22Rv1 (cell line): Measurements from ENCODE around the gene PPP1R37.

ENCODE experiments used
- H3K27ac ChIP-seq: fragments of 450-650 bp; 2 replicates; pipeline ENCODE4 v1.5.1; 2017
- ZFX ChIP-seq: fragments of 450-650 bp; IDR thresholded peaks from 2 replicates; pipeline ENCODE4 v1.6.1; 2017; ENCODE audit warnings: antibody characterized with exemption, borderline replicate concordance
- TF ChIP-seq, protein P1 (sequence below): fragments of 450-650 bp; IDR thresholded peaks from 2 replicates; pipeline ENCODE4 v1.5.1; 2017; ENCODE audit warnings: mild to moderate bottlenecking

Gene PPP1R37

GRCh38 chr19:45177817-45178261 is 84.9 kb downstream of the PPP1R37 start, which contains the start of gene TRAPPC6A:
Gene TRAPPC6A (minus strand): TSS chr19:45178237. CDS start chr19:45178218, 19 bp downstream.
- peak within 1 kb of the TSS; percentile 95 for H3K27ac ChIP-seq
- TF ChIP-seq ZFX: no peak
- TF ChIP-seq, protein P1, sequence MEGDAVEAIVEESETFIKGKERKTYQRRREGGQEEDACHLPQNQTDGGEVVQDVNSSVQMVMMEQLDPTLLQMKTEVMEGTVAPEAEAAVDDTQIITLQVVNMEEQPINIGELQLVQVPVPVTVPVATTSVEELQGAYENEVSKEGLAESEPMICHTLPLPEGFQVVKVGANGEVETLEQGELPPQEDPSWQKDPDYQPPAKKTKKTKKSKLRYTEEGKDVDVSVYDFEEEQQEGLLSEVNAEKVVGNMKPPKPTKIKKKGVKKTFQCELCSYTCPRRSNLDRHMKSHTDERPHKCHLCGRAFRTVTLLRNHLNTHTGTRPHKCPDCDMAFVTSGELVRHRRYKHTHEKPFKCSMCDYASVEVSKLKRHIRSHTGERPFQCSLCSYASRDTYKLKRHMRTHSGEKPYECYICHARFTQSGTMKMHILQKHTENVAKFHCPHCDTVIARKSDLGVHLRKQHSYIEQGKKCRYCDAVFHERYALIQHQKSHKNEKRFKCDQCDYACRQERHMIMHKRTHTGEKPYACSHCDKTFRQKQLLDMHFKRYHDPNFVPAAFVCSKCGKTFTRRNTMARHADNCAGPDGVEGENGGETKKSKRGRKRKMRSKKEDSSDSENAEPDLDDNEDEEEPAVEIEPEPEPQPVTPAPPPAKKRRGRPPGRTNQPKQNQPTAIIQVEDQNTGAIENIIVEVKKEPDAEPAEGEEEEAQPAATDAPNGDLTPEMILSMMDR: no peak

DNA sequence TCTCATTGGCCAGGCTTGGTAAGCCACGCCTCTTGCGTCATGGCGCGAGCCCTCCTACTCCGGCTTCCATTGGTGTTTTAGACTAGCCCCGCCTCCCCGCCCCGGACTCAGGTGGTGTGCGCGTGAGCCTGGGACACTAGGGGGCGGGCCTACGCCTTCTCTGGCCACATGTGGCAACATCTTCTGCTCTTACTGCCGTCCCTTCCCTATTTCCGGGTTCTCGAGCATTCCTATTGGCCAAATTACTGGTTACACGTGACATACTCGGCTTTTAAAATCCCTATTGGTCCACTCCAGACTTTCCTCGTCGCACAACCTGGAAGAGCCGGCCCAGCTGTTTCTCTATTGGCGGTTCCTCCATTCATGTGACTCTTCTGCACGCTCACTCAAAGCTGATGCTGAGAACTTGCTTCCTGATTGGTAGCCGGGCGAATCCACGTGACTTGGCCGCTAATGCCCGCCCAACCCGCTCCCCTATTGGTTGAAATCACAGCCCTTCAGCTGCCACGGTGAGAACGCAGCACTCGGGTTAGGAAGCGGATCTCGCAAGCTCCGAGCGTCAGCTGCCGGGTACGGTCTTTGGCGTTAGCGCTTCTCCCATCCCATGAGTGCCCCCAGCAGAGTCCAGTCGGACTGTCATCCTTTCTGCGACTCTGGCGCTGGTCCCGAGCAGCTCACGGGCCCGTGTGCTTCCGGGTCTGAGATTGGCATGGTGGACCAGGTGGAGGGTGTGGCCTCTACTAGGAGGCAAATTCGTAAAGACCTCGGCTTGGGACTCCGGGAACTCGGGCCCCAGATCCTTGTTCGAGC is 85.5 kb downstream of the PPP1R37 start, which contains the start of gene BLOC1S3:
Gene BLOC1S3 (plus strand): TSS at position 523 of the 810 bp plus-strand sequence. CDS start 513 bp downstream, outside the sequence.
- TF ChIP-seq, protein P1: peak; percentile 50
- no peak for TF ChIP-seq ZFX
- H3K27ac ChIP-seq: peak within 1 kb of the TSS; percentile 95

DNA sequence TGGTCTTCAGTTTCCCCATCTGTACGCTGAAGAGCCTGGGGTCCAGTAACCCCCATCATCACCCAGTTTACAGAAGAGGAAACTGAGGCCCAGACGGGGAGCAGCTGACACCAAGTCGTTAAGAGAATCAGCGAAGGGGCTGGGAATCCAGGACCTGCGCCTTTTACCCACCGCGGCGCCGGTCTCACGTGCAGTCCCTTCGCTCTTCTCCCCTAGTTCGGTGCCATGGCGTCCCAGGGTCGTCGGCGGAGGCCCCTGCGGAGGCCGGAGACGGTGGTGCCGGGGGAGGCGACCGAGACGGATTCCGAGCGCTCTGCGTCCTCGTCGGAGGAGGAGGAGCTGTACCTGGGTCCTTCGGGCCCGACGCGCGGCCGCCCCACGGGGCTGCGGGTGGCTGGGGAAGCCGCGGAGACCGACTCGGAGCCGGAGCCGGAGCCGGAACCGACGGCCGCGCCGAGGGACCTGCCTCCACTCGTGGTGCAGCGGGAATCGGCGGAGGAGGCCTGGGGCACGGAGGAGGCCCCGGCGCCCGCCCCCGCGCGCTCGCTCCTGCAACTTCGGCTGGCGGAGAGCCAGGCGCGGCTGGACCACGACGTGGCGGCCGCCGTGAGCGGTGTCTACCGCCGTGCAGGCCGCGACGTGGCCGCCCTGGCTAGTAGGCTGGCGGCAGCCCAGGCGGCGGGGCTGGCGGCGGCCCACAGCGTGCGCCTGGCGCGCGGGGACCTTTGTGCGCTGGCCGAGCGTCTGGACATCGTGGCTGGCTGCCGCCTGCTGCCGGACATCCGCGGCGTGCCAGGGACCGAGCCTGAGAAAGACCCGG is 86.3 kb downstream of the PPP1R37 start:
- TF ChIP-seq, protein P1: 0 out of 2 replicates have a peak, but pooled peaks have one; percentile 6
- TF ChIP-seq ZFX: no peak
- H3K27ac ChIP-seq: peak overlapping the region; percentile 95

- H3K27ac ChIP-seq: peak overlapping the region; percentile 95
- TF ChIP-seq, protein P1: no peak
- TF ChIP-seq ZFX: no peak
Observed at GRCh38 chr19:45179892-45180370, 87.0 kb downstream of the PPP1R37 start.

DNA sequence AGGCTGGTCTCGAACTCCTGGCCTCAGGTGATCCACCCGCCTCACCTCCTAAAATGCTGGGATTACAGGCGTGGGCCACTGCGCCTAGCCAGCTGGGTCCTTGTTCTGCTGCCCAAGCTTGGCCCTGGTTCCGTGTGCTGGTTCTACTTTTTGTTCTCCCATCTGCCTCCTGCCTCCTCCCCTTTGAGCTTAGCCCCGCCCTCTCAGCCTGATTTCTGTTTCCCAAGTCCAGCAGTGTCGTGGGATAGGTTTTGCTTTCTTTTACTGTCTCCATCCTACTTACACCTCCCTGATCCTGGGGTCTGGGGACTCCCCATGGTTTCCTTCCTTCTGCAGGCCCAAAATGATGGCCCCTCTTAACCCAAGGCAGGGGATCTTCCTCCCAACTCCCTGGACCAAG is 88.0 kb downstream of the PPP1R37 start:
- TF ChIP-seq ZFX: no peak
- TF ChIP-seq, protein P1: no peak
- no peak overlapping the region for H3K27ac ChIP-seq

DNA sequence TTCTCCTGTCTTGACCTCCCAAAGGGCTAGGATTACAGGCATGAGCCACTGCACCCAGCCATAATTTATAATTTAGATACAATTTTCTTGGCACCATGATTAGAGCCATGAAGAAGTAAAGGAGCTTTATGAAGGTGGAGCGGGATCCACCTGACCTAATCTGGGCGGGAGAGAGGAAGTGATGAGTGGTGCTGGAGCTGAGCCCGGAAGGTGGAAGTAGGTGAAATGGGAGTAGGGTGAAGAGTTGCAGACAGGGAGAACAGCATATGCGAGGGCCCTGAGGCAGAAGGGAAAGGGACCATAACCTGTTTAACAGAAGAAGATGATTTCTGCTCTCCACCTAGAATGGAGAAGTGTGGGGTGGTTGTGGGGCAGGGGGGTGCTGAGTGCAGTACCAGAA is 89.8 kb downstream of the PPP1R37 start:
- no peak overlapping the region for H3K27ac ChIP-seq
- TF ChIP-seq, protein P1: no peak
- no peak for TF ChIP-seq ZFX
